Stomach (tissue), 4 donors: ENCODE results near the gene PITPNM3.

ENCODE experiments used
- POLR2A ChIP-seq, 4 donors: fragments of 450-650 bp; IDR thresholded peaks; one replicate each; pipeline ENCODE4 v1.6.1; 2016; ENCODE audit warnings: antibody characterized with exemption in 4 of 4, control low read depth in 2 of 4, mild to moderate bottlenecking in 1 of 4, moderate library complexity in 1 of 4
- TF ChIP-seq, protein P1 (sequence below), 7 experiments: fragments of 450-650 bp in 4 of 7; fragments of 200-600 bp in 3 of 7; sonication (generic) in 3 of 7; IDR thresholded peaks; one replicate each; pipeline ENCODE4 v1.5.1; 2016 to 2019; ENCODE audit warnings: antibody characterized with exemption in 7 of 7, control low read depth in 2 of 7, mild to moderate bottlenecking in 1 of 7

DNA sequence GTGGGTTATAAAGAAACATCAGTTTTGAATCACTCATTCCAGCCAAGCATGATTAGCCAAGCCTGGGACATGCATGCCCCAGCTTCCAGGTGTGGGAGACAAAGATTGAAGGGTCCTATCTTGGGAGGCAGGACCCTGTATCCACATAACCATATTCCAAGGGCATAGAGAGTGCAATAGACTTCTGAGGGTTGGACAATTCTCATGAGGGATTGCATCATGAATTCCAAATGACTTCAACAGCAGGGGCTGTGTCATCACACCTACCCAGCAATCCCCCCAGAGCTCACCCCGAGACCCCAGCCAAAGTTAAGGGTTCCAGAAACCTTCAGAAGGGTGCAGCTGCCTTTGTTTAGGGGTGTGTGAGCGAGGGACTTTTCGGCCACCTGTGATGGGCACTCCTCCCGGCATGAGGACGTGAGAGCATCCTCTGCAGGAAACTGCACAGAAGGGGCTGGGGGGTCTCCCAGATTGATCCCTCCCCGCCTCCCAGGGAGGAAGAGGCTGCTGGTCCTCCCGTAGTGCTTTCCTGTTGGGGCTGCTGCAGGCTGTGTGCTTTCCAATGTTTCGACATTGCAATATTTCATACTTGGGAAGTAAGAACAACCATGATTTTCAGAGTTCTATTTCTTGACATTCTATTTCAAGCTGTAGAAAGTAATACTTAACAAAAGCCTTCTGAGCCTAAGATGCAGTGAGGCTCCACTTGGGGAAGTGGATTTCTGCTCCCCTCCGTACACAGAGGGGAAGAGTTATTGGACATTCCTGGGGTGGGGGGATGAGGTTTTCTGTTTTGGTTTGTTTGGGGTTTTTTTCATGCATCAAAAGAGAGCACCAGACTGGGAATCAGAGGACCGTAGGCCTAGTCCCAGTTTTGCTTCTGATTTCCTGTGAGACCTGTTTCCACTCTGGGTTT lies 13.3 kb upstream of the PITPNM3 start:
- TF ChIP-seq, protein P1, sequence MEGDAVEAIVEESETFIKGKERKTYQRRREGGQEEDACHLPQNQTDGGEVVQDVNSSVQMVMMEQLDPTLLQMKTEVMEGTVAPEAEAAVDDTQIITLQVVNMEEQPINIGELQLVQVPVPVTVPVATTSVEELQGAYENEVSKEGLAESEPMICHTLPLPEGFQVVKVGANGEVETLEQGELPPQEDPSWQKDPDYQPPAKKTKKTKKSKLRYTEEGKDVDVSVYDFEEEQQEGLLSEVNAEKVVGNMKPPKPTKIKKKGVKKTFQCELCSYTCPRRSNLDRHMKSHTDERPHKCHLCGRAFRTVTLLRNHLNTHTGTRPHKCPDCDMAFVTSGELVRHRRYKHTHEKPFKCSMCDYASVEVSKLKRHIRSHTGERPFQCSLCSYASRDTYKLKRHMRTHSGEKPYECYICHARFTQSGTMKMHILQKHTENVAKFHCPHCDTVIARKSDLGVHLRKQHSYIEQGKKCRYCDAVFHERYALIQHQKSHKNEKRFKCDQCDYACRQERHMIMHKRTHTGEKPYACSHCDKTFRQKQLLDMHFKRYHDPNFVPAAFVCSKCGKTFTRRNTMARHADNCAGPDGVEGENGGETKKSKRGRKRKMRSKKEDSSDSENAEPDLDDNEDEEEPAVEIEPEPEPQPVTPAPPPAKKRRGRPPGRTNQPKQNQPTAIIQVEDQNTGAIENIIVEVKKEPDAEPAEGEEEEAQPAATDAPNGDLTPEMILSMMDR (IDR thresholded peaks at IDR 0.05) = no peak
- TF ChIP-seq POLR2A (IDR thresholded peaks at IDR 0.05) = no peak
